Measurements from ENCODE around the gene TEAD2. TPM values are rescaled to one million over a fixed set of nuclear protein-coding genes. Genes with fewer than 3 reads are reported as not detected.
A peak's percentile ranks its signal among the peaks of the same experiment; 100 is the strongest.

TEAD2 gene
- polyA plus RNA-seq (2013), result 0.28 TPM

GRCh38 chr19:49362048-49362928 is at the start of gene TEAD2:
TSS of gene TEAD2 (minus strand) at chr19:49362416. CDS start at chr19:49360075, 2,341 bp downstream.
- H3K27ac ChIP-seq (ENCODE audit: insufficient read depth in 1 of 2, low read depth in 1 of 2, low read length in 2 of 2, poor library complexity in 1 of 2, severe bottlenecking in 2 of 2), result peak within 1 kb of the TSS in 1 of 2 experiments; percentile 61
- no peaks in the 10 kb centered on the region for H3K9me3 ChIP-seq (ENCODE audit: control extremely low read depth in 1 of 5, control insufficient read depth in 4 of 5, insufficient read depth in 2 of 5, low read depth in 1 of 5, low read length in 4 of 5)
- ChIA-PET POLR2A (no interaction called here), CTCF (no interaction called here)
- H3K4me3 ChIP-seq (ENCODE audit: control insufficient read depth in 1 of 7, extremely low read depth in 1 of 7, insufficient read depth in 4 of 7, low read depth in 2 of 7, low read length in 6 of 7), result peak within 1 kb of the TSS in 6 of 7 experiments; percentile 16 to 64 (median 50)
- H3K36me3 ChIP-seq (ENCODE audit: control insufficient read depth in 4 of 4, insufficient read depth in 4 of 4, low read length in 3 of 4), result no peaks in the 10 kb centered on the region
- H3K27me3 ChIP-seq (replicated peaks in 2 of 5; ENCODE audit: control insufficient read depth in 4 of 5, insufficient read depth in 5 of 5, low read length in 4 of 5), result peaks cover 0 to 53% (median 16%) of the 10 kb centered on the region in 5 experiments
- peak; percentile 14 to 41 (median 28) for DNase-seq
- WGBS (ENCODE audit: insufficient coverage), result 0% methylated on average over 28 of the region's 52 CpGs
- H3K4me1 ChIP-seq (ENCODE audit: control extremely low read depth in 1 of 4, control insufficient read depth in 4 of 4, insufficient read depth in 4 of 4, low read length in 3 of 4), result peaks cover 0 to 37% (median 23%) of the 10 kb centered on the region in 4 experiments

- Histone ChIP-seq H3K9me3 (ENCODE audit: control extremely low read depth in 1 of 5, control insufficient read depth in 4 of 5, insufficient read depth in 2 of 5, low read depth in 1 of 5, low read length in 4 of 5) (no peaks in the 10 kb centered on the region), H3K27ac (ENCODE audit: insufficient read depth in 1 of 2, low read depth in 1 of 2, low read length in 2 of 2, poor library complexity in 1 of 2, severe bottlenecking in 2 of 2) (no peak overlapping the region), H3K27me3 (replicated peaks in 2 of 5; ENCODE audit: control insufficient read depth in 4 of 5, insufficient read depth in 5 of 5, low read length in 4 of 5) (peaks cover 0 to 3% (median 0%) of the 10 kb centered on the region in 5 experiments), H3K36me3 (ENCODE audit: control insufficient read depth in 4 of 4, insufficient read depth in 4 of 4, low read length in 3 of 4) (no peaks in the 10 kb centered on the region), H3K4me1 (ENCODE audit: control extremely low read depth in 1 of 4, control insufficient read depth in 4 of 4, insufficient read depth in 4 of 4, low read length in 3 of 4) (peaks cover 0 to 39% (median 21%) of the 10 kb centered on the region in 4 experiments), H3K4me3 (ENCODE audit: control insufficient read depth in 1 of 7, extremely low read depth in 1 of 7, insufficient read depth in 4 of 7, low read depth in 2 of 7, low read length in 6 of 7) (no peak overlapping the region)
- 95% methylated on average over 2 of the region's 3 CpGs for WGBS (ENCODE audit: insufficient coverage)
- DNase-seq, result no peak
- POLR2A ChIA-PET, result no interaction called here
- CTCF ChIA-PET, result interaction anchor here (1.1 kb wide), 2 partner anchors 21 to 111 kb away, joined by 3 read pairs; no protein-coding TSS in a partner anchor
Observed at GRCh38 chr19:49411681-49412326, 49.6 kb upstream of the TEAD2 start.

GRCh38 chr19:49409441-49410029 is 47.3 kb upstream of the TEAD2 start:
- ChIA-PET POLR2A (no interaction called here), CTCF (interaction anchor here (1.0 to 1.6 kb wide), 3 partner anchors 9 to 64 kb away, joined by 3 to 6 read pairs (median 4); partner anchors contain the start of gene FLT3LG)
- 78% methylated on average over 4 of the region's 5 CpGs for WGBS (ENCODE audit: insufficient coverage)
- H3K27me3 ChIP-seq (replicated peaks in 2 of 5; ENCODE audit: control insufficient read depth in 4 of 5, insufficient read depth in 5 of 5, low read length in 4 of 5), result peaks cover 0 to 3% (median 0%) of the 10 kb centered on the region in 5 experiments
- no peaks in the 10 kb centered on the region for H3K9me3 ChIP-seq (ENCODE audit: control extremely low read depth in 1 of 5, control insufficient read depth in 4 of 5, insufficient read depth in 2 of 5, low read depth in 1 of 5, low read length in 4 of 5)
- H3K27ac ChIP-seq (ENCODE audit: insufficient read depth in 1 of 2, low read depth in 1 of 2, low read length in 2 of 2, poor library complexity in 1 of 2, severe bottlenecking in 2 of 2), result peak overlapping the region in 1 of 2 experiments; percentile 43
- H3K4me1 ChIP-seq (ENCODE audit: control extremely low read depth in 1 of 4, control insufficient read depth in 4 of 4, insufficient read depth in 4 of 4, low read length in 3 of 4), result peaks cover 0 to 36% (median 21%) of the 10 kb centered on the region in 4 experiments
- H3K4me3 ChIP-seq (ENCODE audit: control insufficient read depth in 1 of 7, extremely low read depth in 1 of 7, insufficient read depth in 4 of 7, low read depth in 2 of 7, low read length in 6 of 7), result peak overlapping the region in 2 of 7 experiments; percentile 19 to 21
- H3K36me3 ChIP-seq (ENCODE audit: control insufficient read depth in 4 of 4, insufficient read depth in 4 of 4, low read length in 3 of 4), result no peaks in the 10 kb centered on the region
- peak in 2 of 3 donors; percentile 47 to 65 for DNase-seq

GRCh38 chr19:49408816-49409440 is 46.7 kb upstream of the TEAD2 start:
- Histone ChIP-seq H3K4me1 (ENCODE audit: control extremely low read depth in 1 of 4, control insufficient read depth in 4 of 4, insufficient read depth in 4 of 4, low read length in 3 of 4) (peaks cover 0 to 32% (median 21%) of the 10 kb centered on the region in 4 experiments), H3K9me3 (ENCODE audit: control extremely low read depth in 1 of 5, control insufficient read depth in 4 of 5, insufficient read depth in 2 of 5, low read depth in 1 of 5, low read length in 4 of 5) (no peaks in the 10 kb centered on the region), H3K27me3 (replicated peaks in 2 of 5; ENCODE audit: control insufficient read depth in 4 of 5, insufficient read depth in 5 of 5, low read length in 4 of 5) (peaks cover 0 to 3% (median 0%) of the 10 kb centered on the region in 5 experiments), H3K27ac (ENCODE audit: insufficient read depth in 1 of 2, low read depth in 1 of 2, low read length in 2 of 2, poor library complexity in 1 of 2, severe bottlenecking in 2 of 2) (peak overlapping the region in 1 of 2 experiments; percentile 43), H3K4me3 (ENCODE audit: control insufficient read depth in 1 of 7, extremely low read depth in 1 of 7, insufficient read depth in 4 of 7, low read depth in 2 of 7, low read length in 6 of 7) (no peak overlapping the region), H3K36me3 (ENCODE audit: control insufficient read depth in 4 of 4, insufficient read depth in 4 of 4, low read length in 3 of 4) (no peaks in the 10 kb centered on the region)
- 73% methylated on average over 8 of the region's 8 CpGs for WGBS (ENCODE audit: insufficient coverage)
- POLR2A ChIA-PET, result no interaction called here
- CTCF ChIA-PET, result interaction anchor here (1.0 to 1.6 kb wide), 3 partner anchors 10 to 65 kb away, joined by 3 to 6 read pairs (median 4); partner anchors contain the start of gene FLT3LG
- DNase-seq, result no peak

GRCh38 chr19:49407482-49408015 is 45.3 kb upstream of the TEAD2 start:
- Histone ChIP-seq H3K4me1 (ENCODE audit: control extremely low read depth in 1 of 4, control insufficient read depth in 4 of 4, insufficient read depth in 4 of 4, low read length in 3 of 4) (peaks cover 0 to 21% (median 15%) of the 10 kb centered on the region in 4 experiments), H3K27me3 (replicated peaks in 2 of 5; ENCODE audit: control insufficient read depth in 4 of 5, insufficient read depth in 5 of 5, low read length in 4 of 5) (no peaks in the 10 kb centered on the region), H3K9me3 (ENCODE audit: control extremely low read depth in 1 of 5, control insufficient read depth in 4 of 5, insufficient read depth in 2 of 5, low read depth in 1 of 5, low read length in 4 of 5) (no peaks in the 10 kb centered on the region), H3K36me3 (ENCODE audit: control insufficient read depth in 4 of 4, insufficient read depth in 4 of 4, low read length in 3 of 4) (no peaks in the 10 kb centered on the region), H3K27ac (ENCODE audit: insufficient read depth in 1 of 2, low read depth in 1 of 2, low read length in 2 of 2, poor library complexity in 1 of 2, severe bottlenecking in 2 of 2) (no peak overlapping the region), H3K4me3 (ENCODE audit: control insufficient read depth in 1 of 7, extremely low read depth in 1 of 7, insufficient read depth in 4 of 7, low read depth in 2 of 7, low read length in 6 of 7) (no peak overlapping the region)
- DNase-seq, result no peak
- CTCF ChIA-PET, result interaction anchor here (1.7 kb wide), 1 partner anchor 16 kb away, joined by 6 read pairs; no protein-coding TSS in a partner anchor
- WGBS (ENCODE audit: insufficient coverage), result 98% methylated on average over 15 of the region's 16 CpGs
- POLR2A ChIA-PET, result no interaction called here

- WGBS (ENCODE audit: insufficient coverage), result 86% methylated on average over 5 of the region's 7 CpGs
- H3K36me3 ChIP-seq (ENCODE audit: control insufficient read depth in 4 of 4, insufficient read depth in 4 of 4, low read length in 3 of 4), result no peaks in the 10 kb centered on the region
- H3K27me3 ChIP-seq (replicated peaks in 2 of 5; ENCODE audit: control insufficient read depth in 4 of 5, insufficient read depth in 5 of 5, low read length in 4 of 5), result no peaks in the 10 kb centered on the region
- H3K27ac ChIP-seq (ENCODE audit: insufficient read depth in 1 of 2, low read depth in 1 of 2, low read length in 2 of 2, poor library complexity in 1 of 2, severe bottlenecking in 2 of 2), result no peak overlapping the region
- H3K9me3 ChIP-seq (ENCODE audit: control extremely low read depth in 1 of 5, control insufficient read depth in 4 of 5, insufficient read depth in 2 of 5, low read depth in 1 of 5, low read length in 4 of 5), result no peaks in the 10 kb centered on the region
- CTCF ChIA-PET, result interaction anchor here (1.1 to 1.7 kb wide), 2 partner anchors 16 to 24 kb away, joined by 4 to 6 read pairs; no protein-coding TSS in a partner anchor
- POLR2A ChIA-PET, result interaction anchor here (0.7 kb wide), 1 partner anchor 121 kb away, joined by 3 read pairs; the partner anchor contains the start of gene RCN3
- no peak overlapping the region for H3K4me3 ChIP-seq (ENCODE audit: control insufficient read depth in 1 of 7, extremely low read depth in 1 of 7, insufficient read depth in 4 of 7, low read depth in 2 of 7, low read length in 6 of 7)
- no peak for DNase-seq
- H3K4me1 ChIP-seq (ENCODE audit: control extremely low read depth in 1 of 4, control insufficient read depth in 4 of 4, insufficient read depth in 4 of 4, low read length in 3 of 4), result peaks cover 0 to 20% (median 15%) of the 10 kb centered on the region in 4 experiments
Observed at GRCh38 chr19:49407079-49407478, 44.9 kb upstream of the TEAD2 start.

Measured in common myeloid progenitor, CD34-positive (primary cell).